ENCODE data around the gene SMAD6. TPM values are rescaled to one million over a fixed set of nuclear protein-coding genes. Genes with fewer than 3 reads are reported as not detected.

SMAD6 gene
- total and polyA plus RNA-seq, 9 of the 15 experiments (the other 6 are each of a cell fraction or from before 2014, with no cell fraction given): 0.10 to 15.5 (median 3.7) TPM

DNA sequence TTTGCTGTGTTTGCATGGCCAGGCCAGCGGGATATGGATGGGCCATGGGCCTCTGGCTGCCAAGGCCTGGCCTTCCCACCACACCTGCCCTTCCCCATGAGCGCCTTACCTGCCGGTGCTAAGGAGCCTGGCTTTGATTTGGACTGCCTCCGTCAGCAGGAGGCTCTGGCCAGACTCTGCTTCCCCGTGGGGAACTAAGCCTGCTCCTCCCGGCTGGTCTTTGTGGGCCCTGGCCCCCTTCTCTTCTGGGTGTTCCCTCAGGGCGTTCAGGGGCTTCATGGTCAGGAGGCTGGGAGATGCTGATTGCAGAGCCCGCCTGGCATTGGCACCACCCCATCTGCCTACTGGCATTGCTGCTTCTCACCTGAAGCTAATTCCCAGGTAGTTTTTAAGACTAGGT lies 45.2 kb downstream of the SMAD6 start (continued):
- TF ChIP-seq, protein P1, sequence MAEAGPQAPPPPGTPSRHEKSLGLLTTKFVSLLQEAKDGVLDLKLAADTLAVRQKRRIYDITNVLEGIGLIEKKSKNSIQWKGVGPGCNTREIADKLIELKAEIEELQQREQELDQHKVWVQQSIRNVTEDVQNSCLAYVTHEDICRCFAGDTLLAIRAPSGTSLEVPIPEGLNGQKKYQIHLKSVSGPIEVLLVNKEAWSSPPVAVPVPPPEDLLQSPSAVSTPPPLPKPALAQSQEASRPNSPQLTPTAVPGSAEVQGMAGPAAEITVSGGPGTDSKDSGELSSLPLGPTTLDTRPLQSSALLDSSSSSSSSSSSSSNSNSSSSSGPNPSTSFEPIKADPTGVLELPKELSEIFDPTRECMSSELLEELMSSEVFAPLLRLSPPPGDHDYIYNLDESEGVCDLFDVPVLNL (CRISPR knock-in tag; IDR thresholded peaks at IDR 0.05; ENCODE audit: low read depth): no peak
- TF ChIP-seq FOXK1 (CRISPR knock-in tag; IDR thresholded peaks at IDR 0.05; ENCODE audit: borderline replicate concordance): no peak

DNA sequence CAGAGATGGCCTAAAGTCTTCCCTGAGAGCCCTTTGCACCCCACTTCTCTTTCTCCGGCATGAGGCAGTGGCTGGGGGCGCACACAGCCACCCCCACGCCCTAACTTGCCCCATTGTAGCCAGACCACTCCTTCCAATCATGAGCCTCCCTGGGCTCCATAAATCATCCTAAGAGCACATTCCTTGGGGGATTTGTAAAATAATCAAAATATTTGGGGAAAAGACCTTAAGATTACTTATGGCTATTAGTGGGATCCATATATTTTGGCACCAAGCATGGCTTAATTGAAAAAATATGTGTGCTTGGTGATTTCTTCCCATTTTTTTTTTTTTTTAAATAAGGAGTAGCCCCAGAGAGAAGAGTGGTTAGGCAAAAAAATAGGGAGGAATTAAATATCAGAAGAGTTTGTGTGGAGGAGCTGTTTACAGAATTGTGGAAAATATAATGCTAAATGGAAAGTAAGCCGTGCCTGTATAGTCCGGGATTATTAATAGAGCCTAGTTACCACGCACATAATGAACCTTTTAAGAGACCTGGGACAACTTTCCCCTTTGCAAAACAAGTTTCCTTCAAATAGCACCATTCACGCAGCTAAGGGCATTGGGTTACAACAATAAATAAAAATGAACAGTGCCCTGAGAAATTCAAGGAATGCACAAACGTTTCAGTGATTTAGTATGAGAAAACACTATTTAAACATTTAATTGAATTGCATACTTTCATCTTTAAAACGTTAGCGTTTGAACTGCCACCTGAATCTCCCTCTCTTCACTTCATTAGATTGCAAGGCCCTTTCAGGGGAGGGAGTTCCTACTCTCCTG lies 46.1 kb downstream of the SMAD6 start:
- CTCF ChIA-PET (ENCODE audit: low intra/inter-chr PET ratio): no interaction called here
- no peak overlapping the region for H3K4me2 ChIP-seq (ENCODE audit: insufficient read depth, low read length)
- no peak for FAIRE-seq
- no peak for TF ChIP-seq CBX2 (IDR thresholded peaks at IDR 0.05; ENCODE audit: insufficient read depth, low read length, poor library complexity, severe bottlenecking)
- TF ChIP-seq, protein P2, sequence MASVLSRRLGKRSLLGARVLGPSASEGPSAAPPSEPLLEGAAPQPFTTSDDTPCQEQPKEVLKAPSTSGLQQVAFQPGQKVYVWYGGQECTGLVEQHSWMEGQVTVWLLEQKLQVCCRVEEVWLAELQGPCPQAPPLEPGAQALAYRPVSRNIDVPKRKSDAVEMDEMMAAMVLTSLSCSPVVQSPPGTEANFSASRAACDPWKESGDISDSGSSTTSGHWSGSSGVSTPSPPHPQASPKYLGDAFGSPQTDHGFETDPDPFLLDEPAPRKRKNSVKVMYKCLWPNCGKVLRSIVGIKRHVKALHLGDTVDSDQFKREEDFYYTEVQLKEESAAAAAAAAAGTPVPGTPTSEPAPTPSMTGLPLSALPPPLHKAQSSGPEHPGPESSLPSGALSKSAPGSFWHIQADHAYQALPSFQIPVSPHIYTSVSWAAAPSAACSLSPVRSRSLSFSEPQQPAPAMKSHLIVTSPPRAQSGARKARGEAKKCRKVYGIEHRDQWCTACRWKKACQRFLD (CRISPR knock-in tag; IDR thresholded peaks at IDR 0.05): no peak
- TF ChIP-seq, protein P3, sequence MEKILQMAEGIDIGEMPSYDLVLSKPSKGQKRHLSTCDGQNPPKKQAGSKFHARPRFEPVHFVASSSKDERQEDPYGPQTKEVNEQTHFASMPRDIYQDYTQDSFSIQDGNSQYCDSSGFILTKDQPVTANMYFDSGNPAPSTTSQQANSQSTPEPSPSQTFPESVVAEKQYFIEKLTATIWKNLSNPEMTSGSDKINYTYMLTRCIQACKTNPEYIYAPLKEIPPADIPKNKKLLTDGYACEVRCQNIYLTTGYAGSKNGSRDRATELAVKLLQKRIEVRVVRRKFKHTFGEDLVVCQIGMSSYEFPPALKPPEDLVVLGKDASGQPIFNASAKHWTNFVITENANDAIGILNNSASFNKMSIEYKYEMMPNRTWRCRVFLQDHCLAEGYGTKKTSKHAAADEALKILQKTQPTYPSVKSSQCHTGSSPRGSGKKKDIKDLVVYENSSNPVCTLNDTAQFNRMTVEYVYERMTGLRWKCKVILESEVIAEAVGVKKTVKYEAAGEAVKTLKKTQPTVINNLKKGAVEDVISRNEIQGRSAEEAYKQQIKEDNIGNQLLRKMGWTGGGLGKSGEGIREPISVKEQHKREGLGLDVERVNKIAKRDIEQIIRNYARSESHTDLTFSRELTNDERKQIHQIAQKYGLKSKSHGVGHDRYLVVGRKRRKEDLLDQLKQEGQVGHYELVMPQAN (IDR thresholded peaks at IDR 0.05; ENCODE audit: borderline replicate concordance): no peak
- no peak for TF ChIP-seq NCOA4 (IDR thresholded peaks at IDR 0.05; ENCODE audit: partially characterized antibody)
- TF ChIP-seq SP1 (CRISPR knock-in tag; IDR thresholded peaks at IDR 0.05): no peak
- no peak for TF ChIP-seq ZBTB7A (IDR thresholded peaks at IDR 0.05; ENCODE audit: borderline replicate concordance, control insufficient read depth, low read depth, low read length)
- TF ChIP-seq ZBTB8A (IDR thresholded peaks at IDR 0.05; ENCODE audit: partially characterized antibody): no peak
- TF ChIP-seq MTF1 (CRISPR knock-in tag; IDR thresholded peaks at IDR 0.05; ENCODE audit: borderline replicate concordance): no peak
- no peak for TF ChIP-seq MED1 (CRISPR knock-in tag; IDR thresholded peaks at IDR 0.05; ENCODE audit: borderline replicate concordance)
- no peak for TF ChIP-seq SMARCA5 (IDR thresholded peaks at IDR 0.05)

More for the DNA sequence above, 46.1 kb downstream of the SMAD6 start:
- no peak overlapping the region for H3K4me3 ChIP-seq
- 66% methylated on average over 10 of the region's 10 CpGs for WGBS (ENCODE audit: insufficient coverage, low coverage, missing lambda C conversion rate)
- intact Hi-C loops (cut with micrococcal nuclease) (no loop called here), in situ Hi-C loops (cut with MboI) (no loop called here)
- H3K27ac ChIP-seq (ENCODE audit: extremely low read depth, low read depth, low read length): no peak overlapping the region
- no peak overlapping the region for H2AFZ ChIP-seq (ENCODE audit: low read depth, low read length)
- POLR2A ChIA-PET: interaction anchor here (0.5 to 0.9 kb wide), 4 partner anchors 8 to 142 kb away, joined by 3 read pairs; no protein-coding TSS in a partner anchor
- H3K79me2 ChIP-seq (ENCODE audit: control insufficient read depth, insufficient read depth, low read length): peaks cover 34% of the 10 kb centered on the region; the same call in 2 of the 3 replicates
- no peak for DNase-seq (ENCODE audit: extremely low read depth in 1 of 4, low spot score in 3 of 4)
- peaks cover 4 to 10% of the 10 kb centered on the region in 2 experiments; a peak in 4 of 5 replicates for H3K4me1 ChIP-seq (replicated peaks in 1 of 2; ENCODE audit: control insufficient read depth in 2 of 2, insufficient read depth in 2 of 2, low read length in 2 of 2)
- no peaks in the 10 kb centered on the region for H3K9me1 ChIP-seq (ENCODE audit: control insufficient read depth, insufficient read depth, low read length)
- no peaks in the 10 kb centered on the region for H3K27me3 ChIP-seq (ENCODE audit: control insufficient read depth in 2 of 2, insufficient read depth in 2 of 2, low read length in 2 of 2)
- peaks cover 15% of the 10 kb centered on the region; the same call in 1 of the 2 replicates for H4K20me1 ChIP-seq (replicated peaks; ENCODE audit: control insufficient read depth, insufficient read depth, low read length)
- H3K9ac ChIP-seq (ENCODE audit: insufficient read depth in 1 of 2, low read depth in 2 of 2, low read length in 2 of 2): no peak overlapping the region
- H3K9me3 ChIP-seq (replicated peaks; ENCODE audit: control insufficient read depth, insufficient read depth, low read depth, low read length): no peaks in the 10 kb centered on the region
- peaks cover 9% of the 10 kb centered on the region; the same call in 1 of the 3 replicates for H3K36me3 ChIP-seq (ENCODE audit: control insufficient read depth, insufficient read depth, low read length)
- no TSS peak for BruUV-seq (replicated peaks)
- no peak for ATAC-seq

All from K562 (cell line).